ENCODE data around the gene RNF222.

- TF ChIP-seq ZNF274 (IDR thresholded peaks at IDR 0.05; ENCODE audit: low read depth, low read length) = no peak
- TF ChIP-seq YY1 (IDR thresholded peaks at IDR 0.05; ENCODE audit: insufficient read depth, insufficient read length) = no peak
- TF ChIP-seq SUZ12 (IDR thresholded peaks at IDR 0.05; ENCODE audit: extremely low read depth, insufficient read depth, insufficient read length) = no peak
These were observed 15.7 kb upstream of the RNF222 start for GRCh38 chr17:8413328-8413727.

Data from NT2/D1 (cell line).